ENCODE measurements around the gene RGS10.

The RGS10 gene

GRCh38 chr10:119517235-119518141 is 25.0 kb downstream of the RGS10 start:
- peak; percentile 90 for DNase-seq

GRCh38 chr10:119516381-119517234 is 25.9 kb downstream of the RGS10 start:
- peak; percentile 83 for DNase-seq

GRCh38 chr10:119515511-119516045 is 26.9 kb downstream of the RGS10 start:
- DNase-seq = no peak

GRCh38 chr10:119514819-119515218 is 27.7 kb downstream of the RGS10 start:
- no peak for DNase-seq

GRCh38 chr10:119511828-119512515 is 30.5 kb downstream of the RGS10 start:
- DNase-seq = no peak

GRCh38 chr10:119509909-119510451 is 32.5 kb downstream of the RGS10 start:
- DNase-seq = no peak

GRCh38 chr10:119507115-119507514 is 35.4 kb downstream of the RGS10 start:
- no peak for DNase-seq

GRCh38 chr10:119505588-119506315 is 36.8 kb downstream of the RGS10 start:
- DNase-seq = no peak

GRCh38 chr10:119505131-119505551 is 37.4 kb downstream of the RGS10 start:
- DNase-seq = no peak

- no peak for DNase-seq
These were observed 37.9 kb downstream of the RGS10 start for GRCh38 chr10:119504651-119505050.

GRCh38 chr10:119503821-119504220 is 38.7 kb downstream of the RGS10 start:
- no peak for DNase-seq

GRCh38 chr10:119502618-119503155 is 39.8 kb downstream of the RGS10 start:
- DNase-seq = no peak

GRCh38 chr10:119502209-119502608 is 40.3 kb downstream of the RGS10 start:
- DNase-seq = peak; percentile 45

- no peak for DNase-seq
These were observed 40.8 kb downstream of the RGS10 start for GRCh38 chr10:119501690-119502089.

- DNase-seq = no peak
These were observed 41.7 kb downstream of the RGS10 start for GRCh38 chr10:119500821-119501220.

GRCh38 chr10:119500123-119500795 is 42.3 kb downstream of the RGS10 start:
- no peak for DNase-seq

- DNase-seq = no peak
These were observed 42.9 kb downstream of the RGS10 start for GRCh38 chr10:119499677-119500002.

GRCh38 chr10:119498889-119499676 is 43.4 kb downstream of the RGS10 start:
- no peak for DNase-seq

- no peak for DNase-seq
These were observed 45.3 kb downstream of the RGS10 start for GRCh38 chr10:119497243-119497642.

GRCh38 chr10:119496273-119496672 is 46.2 kb downstream of the RGS10 start:
- no peak for DNase-seq
